NB4 (cell line): ENCODE results near the gene PODN.

ENCODE experiments used
- CTCF ChIP-seq: IDR thresholded peaks from one replicate; pipeline ENCODE4 v1.5.1; 2012; ENCODE audit warnings: low read depth, low read length
- MYC ChIP-seq: IDR thresholded peaks from 2 replicates; pipeline ENCODE4 v1.6.1; 2011; ENCODE audit warnings: low read depth, low read length
- POLR2A ChIP-seq: IDR thresholded peaks from 2 replicates; pipeline ENCODE4 v1.6.1; 2011; ENCODE audit warnings: mild to moderate bottlenecking; ENCODE audit not compliant: insufficient read length; ENCODE audit errors: extremely low read depth
- TF ChIP-seq, protein P1 (sequence below): IDR thresholded peaks from 2 replicates; pipeline ENCODE4 v1.6.1; 2011; ENCODE audit warnings: low read depth, low read length

- TF ChIP-seq CTCF = no peak
- TF ChIP-seq POLR2A = no peak
- TF ChIP-seq, protein P1, sequence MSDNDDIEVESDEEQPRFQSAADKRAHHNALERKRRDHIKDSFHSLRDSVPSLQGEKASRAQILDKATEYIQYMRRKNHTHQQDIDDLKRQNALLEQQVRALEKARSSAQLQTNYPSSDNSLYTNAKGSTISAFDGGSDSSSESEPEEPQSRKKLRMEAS = no peak
- no peak for TF ChIP-seq MYC
Measured at GRCh38 chr1:53093778-53094532, 31.9 kb downstream of the PODN start.
